CD4-positive, alpha-beta T cell treated with Interferon alpha-2 for 1 hour (primary cell): ENCODE measurements around the gene MICB.

ENCODE experiments used
- DNase-seq, 2 donors: peaks; one replicate each; pipeline ENCODE4 v3.0.0-alpha.2; 2020 to 2022

Gene MICB

DNA sequence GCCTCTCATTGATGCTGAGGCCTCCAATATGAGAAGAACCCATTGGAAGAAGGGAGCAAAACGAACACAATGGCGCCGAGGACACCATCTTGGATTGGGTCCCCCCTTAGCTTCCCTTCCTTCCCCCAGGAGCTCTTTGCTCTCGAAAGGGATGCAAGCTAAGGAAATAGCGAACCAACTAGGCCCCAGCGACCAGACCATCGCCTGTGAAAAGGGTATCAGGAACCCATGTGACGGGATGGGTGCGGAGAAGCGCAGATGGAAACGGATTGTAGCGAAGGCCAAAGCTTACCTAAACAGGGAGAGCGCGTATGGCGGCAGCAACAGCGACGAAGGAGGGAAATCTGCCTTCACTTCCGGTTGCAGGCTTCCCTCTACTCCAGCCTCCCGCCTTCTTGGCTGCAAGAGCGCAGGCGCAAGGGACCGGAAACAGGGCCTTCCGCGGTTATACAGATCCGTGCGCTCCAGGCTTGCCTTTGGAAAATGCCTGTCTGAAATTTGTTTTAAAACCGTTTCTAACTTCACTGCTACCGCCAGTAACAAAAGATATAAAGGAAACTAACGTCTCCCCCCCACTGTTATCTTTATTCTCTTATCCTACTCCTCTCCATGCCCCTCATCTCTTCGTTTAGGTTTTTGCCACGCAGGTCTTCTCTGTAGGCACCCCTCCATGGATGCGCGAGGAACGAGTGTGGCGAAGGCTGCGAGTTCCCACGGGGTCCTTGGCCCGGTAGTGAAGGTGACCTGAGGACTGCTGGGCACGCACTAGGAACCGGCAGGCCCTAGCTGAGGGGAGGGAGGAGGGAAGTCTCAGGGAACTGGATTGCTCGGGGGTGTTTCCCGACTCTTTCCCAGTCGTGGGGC is 43.9 kb downstream of the MICB start, which contains the start of gene DDX39B:
Gene DDX39B (minus strand): TSS at position 346 of the 864 bp plus-strand sequence. CDS start 1,471 bp downstream, outside the sequence.
- DNase-seq: peak; percentile 96

DNA sequence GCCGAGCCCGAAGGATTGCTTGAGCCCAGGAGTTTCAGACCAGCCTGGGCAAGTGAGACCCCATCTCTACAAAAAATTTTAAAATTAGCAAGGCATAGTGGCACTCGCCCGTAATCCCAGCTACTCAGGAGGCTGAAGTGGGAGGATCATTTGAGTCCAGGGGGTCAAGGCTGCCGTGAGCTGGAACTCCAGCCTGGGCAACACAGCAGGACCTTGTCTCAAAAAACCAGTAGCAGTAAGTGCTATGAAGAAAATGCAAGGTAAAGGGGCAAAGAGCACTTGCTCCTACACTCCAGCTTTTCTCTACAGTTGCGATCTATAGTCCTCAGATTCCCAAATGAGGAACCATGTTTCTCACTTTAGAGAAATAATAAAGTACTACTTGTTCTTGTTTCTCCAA is 45.7 kb downstream of the MICB start:
- no peak for DNase-seq

DNA sequence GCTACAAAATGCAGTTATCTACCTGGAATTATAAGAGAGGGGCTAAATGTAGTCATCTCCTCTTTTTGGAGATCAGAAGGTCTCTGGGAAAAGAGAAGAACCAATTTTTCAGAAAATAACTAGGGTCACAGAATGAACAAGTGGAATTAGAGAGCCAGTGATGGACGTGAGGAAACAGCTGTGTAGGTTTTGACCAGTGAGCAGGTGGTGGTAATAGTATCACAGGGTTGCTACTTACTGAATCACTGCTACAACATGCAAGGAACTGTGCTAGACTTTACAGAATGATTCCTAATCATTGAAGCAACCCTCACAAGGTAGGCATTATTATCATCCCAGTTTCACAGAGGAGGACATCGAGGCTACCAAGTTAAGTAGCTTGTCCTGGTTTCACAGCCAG is 46.7 kb downstream of the MICB start:
- DNase-seq: no peak

DNA sequence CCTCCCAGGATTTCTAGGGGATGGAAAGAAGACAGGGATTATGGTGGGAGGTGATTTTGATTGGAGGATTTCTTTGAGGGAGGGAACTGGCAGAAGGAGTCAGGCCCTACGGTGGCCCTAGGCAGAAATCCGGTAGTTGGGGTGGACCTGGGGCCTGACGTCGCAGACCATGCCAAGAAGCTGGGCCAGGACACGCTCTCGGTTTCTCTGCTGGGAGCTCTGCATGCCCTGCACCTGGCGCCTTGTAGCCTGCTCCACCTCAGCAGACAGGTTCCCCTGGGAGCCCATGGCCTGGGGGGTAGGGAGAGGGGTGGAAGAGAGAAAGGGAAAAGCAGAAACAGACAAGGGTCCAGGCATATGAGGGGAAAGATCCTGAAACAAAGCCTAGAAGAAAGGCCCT is 47.3 kb downstream of the MICB start:
- no peak for DNase-seq

DNA sequence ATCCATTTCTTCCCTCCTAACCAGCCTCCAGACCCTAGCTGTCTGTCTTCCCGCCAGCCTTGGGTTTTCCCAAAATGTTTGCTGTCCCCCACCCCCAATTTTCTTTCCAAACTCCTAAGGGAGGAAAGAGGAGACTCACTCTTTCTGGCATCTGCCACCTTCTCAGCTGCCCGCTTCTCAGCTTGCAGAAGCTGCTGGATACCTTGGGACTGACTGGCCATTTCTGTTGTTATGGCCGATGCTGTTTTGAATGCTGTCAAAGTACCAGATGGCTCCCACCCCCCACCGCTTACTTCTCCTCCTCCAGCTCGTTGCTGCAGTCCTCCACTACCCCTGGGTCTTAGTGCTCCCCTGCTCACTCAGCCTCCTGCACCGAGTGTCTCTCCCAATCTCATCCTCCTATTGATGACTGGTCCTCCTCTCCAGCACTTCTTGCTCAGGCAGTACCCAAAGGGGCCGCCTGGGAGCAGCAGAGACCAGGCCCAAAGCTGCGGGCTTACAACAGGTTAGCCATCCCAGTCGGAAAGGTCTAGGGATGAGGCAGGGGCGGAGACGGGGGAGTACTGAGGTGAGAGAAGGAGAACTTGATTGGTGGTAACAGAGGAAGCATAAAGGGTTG is 48.5 kb downstream of the MICB start, which contains the start of gene ATP6V1G2:
Gene ATP6V1G2 (minus strand): TSS at position 270 of the 619 bp plus-strand sequence. CDS start 49 bp downstream, at position 221.
- DNase-seq: peak; percentile 84 to 89

DNA sequence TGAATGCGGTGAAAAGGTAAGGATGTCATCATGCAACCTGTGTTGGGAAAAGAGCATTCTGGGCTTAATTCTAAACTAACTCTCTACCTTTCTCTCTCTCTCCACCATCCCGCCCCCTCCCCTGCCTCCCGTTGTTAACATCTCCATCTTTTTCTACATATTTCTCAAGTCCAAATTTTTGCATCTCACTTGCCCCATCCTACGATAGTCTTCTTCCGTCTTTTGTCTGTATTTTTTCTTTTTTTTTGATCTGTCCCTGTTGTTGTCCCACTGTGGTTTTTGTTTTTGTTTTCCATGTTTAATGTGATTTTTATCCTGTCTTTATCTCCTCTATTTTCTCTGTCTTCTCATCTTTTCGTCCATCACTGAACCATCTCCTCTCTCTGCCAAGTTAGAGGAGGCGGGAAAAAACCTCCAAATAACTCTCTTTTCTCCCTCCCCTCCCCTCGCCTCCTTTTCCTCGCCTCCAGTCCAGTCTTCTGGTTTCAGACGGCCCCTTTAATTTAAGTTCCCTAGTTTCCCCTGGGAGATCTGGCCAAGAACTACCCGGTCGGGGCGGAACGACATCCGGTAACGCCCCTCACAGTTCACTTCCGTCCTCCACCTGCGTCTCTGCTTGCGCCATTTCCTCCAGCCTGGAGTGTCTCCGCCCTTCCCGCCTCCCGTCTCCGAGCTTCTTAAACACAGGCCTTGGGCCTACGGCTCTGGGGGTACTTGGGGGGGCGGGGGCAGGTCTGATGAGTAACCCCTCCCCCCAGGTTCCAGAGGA is 49.2 kb downstream of the MICB start, which contains the start of gene NFKBIL1:
Gene NFKBIL1 (plus strand): TSS at position 651 of the 769 bp plus-strand sequence. CDS start 87 bp downstream, at position 738.
- DNase-seq: peak; percentile 93 to 94

DNA sequence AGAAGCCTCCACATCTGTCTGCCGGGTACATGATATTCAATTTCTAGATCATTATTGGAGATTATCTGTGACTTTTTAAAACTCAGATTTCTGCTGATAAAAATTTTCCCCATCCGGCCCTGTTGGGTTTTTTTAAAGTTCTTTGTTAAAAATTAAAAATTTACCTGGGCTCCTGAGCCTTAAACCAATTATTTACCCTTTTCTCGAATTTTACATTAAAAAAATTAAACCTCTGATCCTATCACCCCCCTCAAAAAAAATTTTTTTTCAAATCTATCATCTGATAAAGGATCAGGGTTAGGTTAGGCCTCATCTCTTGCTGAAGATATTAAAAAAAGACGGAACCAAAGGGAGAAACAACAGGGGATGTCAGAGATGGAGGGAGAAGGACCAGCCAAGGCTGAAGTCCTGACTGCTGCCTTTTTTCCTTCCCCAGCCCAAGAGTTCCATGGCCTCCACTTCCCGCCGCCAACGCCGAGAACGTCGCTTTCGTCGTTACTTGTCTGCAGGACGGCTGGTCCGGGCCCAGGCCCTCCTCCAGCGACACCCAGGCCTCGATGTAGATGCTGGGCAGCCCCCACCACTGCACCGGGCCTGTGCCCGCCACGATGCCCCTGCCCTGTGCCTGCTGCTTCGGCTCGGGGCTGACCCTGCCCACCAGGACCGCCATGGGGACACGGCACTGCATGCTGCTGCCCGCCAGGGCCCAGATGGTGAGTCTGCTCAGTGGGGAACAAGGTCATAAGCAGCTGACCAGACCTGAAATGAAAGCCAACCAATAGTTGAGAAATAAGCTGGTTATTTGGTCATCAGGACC is 50.0 kb downstream of the MICB start:
- no peak for DNase-seq

DNA sequence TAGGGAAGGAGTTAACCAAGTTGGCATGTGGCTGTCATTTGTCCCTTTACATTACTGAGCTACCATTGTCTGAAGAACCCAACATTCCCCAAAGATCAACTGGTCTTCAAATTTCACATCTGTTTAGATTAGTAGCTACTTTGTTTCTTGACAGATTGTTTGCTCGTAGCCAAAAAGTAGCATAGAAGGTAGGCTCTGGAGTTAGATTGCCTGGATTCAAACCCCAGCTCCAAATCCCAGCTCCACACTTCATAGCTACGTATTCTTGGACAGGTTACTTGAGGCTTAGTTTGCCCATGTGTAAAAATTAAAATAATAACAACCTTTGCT is 50.6 kb downstream of the MICB start:
- DNase-seq: no peak

DNA sequence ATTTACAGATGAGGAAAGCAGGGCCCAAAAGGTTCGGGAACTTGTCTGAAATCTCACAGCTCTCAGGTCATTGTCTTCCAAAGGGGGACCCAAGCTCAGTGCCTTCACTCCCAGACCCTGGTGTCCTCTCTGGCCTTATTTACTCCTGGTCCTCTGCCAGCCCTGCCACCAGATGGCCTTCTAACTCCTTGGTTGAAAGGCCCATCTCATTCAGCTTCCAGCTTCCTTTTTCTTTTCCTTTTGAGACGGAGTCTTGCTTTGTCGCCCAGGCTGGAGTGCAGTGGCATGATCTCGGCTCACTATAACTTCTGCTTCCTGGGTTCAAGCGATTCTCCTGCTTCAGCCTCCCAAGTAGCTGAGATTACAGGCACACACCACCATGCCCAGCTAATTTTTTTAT is 53.4 kb downstream of the MICB start:
- peak; percentile 77 to 79 for DNase-seq

DNA sequence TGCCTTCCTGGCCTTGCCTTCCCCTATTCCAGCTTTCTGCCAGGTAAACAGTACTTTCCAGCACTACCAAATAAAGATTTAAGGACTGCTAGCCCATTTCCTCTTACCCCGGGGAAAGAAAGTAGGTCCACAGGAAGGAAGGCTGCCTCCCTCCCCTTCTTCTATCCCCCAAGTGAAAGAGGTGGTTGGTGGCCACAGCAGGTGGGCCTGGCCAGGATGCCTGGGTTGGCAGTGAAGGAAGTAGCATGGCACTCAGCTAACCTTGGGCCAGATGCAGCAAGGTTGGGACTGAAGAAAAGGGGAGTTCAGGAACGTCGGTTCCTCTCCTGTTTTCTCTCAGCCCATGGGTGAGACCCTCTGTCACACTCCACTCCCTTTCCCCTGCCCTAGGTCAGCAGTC is 58.4 kb downstream of the MICB start:
- DNase-seq: no peak

DNA sequence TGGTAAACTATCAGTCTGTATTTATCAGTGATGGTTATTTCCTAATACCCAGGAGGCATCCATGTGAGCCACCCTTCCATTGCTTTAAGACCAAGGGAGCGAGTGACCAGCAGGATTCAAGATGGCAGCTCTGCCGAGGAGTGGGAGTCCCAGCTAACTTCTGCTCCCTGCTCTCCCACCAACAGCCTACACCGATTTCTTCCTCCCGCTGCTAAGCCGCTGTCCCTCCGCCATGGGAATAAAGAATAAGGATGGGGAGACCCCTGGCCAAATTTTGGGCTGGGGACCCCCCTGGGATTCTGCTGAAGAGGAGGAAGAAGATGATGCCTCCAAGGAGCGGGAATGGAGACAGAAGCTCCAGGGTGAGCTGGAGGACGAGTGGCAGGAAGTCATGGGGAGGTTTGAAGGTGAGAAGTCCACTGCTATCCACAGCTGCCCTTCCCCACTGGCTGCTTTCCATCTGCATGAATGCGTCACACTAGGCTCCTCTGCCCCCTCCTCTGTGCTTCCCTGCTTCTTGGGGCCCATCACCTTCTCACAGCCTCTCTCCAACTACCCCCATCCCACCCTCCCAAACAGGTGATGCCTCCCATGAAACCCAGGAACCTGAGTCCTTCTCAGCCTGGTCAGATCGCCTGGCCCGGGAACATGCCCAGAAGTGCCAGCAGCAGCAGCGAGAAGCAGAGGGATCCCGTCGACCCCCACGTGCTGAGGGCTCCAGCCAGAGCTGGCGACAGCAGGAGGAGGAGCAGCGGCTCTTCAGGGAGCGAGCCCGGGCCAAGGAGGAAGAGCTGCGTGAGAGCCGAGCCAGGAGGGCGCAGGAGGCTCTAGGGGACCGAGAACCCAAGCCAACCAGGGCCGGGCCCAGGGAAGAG is 59.7 kb downstream of the MICB start:
- no peak for DNase-seq

DNA sequence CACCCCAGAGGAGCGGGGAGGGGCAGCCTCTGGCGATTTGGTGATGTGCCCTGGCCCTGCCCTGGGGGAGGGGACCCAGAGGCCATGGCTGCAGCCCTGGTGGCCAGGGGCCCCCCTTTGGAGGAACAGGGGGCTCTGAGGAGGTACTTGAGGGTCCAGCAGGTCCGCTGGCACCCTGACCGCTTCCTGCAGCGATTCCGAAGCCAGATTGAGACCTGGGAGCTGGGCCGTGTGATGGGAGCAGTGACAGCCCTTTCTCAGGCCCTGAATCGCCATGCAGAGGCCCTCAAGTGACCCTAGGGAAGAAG is 60.3 kb downstream of the MICB start:
- DNase-seq: no peak

DNA sequence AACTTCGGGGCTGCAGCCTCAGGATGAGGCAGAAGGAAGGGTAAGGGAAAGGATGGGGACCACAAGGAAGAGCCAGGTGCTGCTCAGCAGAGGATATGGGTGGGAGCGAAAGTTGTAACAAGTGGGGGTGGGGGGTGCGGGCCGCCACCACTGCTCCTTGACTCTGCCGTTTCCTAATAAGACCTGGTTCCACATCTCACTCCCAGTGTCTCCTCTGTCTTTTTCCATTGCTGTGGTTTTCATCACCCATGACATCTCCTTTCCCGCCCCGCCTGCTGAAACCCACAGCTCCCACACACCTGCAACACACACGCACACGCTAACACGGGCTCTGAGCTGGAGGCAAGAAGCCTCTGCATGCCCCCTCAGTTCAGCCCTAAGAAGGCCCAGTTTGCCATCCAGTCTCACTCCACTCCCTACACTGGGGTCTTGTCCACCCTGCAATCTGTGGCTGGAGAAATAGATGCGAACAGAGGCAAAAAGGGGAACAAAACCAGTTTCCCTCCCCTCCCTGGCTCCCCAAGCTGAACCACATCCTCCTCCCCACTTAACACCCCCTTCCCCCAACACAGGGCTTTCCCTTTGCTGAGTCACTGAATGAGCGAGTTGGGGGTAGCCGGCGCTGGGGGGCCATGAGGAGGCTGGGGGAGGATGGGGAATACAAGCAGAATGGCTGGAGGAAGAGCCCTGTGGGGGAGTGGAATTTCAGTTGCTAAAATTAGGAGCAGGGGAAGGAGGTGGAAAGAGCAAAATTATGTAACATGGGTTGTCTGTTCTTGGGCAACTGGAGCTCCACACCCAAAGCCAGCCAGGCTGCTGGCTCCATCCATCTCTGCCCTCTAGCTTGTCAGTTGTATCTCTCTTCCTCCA is 60.9 kb downstream of the MICB start:
- DNase-seq: peak; percentile 74 to 78

DNA sequence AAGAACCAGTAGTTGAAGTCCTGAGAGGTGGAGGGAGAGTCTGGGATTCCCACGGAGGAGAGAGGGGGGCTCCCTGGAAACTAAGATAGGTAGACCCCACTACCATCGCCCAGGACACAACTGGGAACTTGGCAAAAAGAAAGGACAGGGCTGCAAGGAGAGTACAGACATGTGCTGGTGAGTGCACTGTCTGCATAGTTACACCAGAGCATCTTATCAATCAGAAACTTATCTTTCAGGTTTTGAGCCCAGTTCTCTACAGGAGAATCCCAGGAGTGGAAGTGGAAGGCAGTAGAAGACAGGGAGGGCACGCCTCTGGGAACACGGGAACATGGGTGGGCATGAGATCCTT is 61.6 kb downstream of the MICB start:
- no peak for DNase-seq

DNA sequence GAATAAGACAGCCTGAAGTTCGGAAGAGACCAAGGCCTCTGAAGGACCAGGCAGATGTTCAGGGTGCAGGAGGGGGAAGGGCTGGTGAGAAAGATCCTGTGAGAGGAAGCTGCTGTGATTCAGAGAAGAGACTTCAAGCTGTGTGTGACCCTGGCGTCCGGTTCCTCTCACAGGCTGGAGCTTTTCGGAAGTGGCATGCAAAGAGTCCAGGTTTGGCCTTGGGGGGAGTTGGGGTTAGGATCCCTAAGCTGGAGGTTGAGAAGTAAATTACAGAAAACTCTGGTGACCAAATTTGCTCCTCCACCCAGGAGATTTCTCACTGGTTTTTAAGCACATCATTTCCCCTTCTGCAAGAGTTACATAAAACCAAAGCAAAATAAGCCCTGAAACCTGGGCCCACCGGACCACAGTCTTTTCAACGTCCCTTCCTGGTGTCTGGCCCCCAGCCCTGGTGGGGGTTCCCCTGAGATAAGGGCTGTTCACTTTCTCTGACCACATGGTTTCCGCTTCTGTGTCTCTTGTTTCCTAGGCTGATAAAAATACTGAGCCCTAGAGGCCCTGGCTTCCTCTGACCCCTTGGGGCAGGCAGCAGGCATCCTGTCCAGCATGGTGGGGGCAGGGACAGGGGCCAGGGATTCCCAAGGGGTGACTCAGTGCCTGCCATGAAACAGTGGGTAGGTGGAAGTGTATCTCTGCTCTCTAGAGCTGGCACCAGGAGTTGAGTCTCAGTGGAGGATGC is 62.2 kb downstream of the MICB start:
- peak; percentile 67 to 77 for DNase-seq

DNA sequence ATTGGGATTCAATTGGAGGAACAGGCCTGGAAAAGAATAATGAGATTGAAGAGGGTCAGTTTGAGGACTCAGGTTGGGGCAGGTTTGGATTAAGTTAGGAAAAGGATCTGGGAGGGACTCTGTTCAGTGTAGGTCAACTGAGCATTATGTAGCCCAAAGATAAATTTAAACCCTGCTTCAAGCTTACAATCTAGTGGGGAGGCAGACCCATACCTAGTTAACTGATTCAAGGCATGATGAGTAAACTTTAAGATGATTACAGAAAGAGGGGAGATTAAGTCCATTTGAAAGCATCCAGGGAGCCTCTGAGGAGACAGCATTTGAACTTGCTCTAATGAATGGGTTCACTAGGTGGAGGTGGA is 62.7 kb downstream of the MICB start:
- no peak for DNase-seq
